Activated CD8-positive, alpha-beta memory T cell treated with anti-CD3 and anti-CD28 coated beads, Interleukin-2, amount 50 U/mL, for 48 hours (primary cell): Measurements from ENCODE around the gene AURKAIP1.
"Not testable (repeated sequence)": the region's sequence is repeated elsewhere in the genome, so short reads cannot be mapped to it uniquely, and the experiment has no call there.

Experiments used
- DNase-seq: peaks from one replicate; pipeline ENCODE4 v3.0.0-alpha.2; 2020

Gene AURKAIP1

GRCh38 chr1:1385339-1385738, 10.3 kb upstream of the AURKAIP1 start:
- not testable (repeated sequence) for DNase-seq

GRCh38 chr1:1381294-1381693, 6.3 kb upstream of the AURKAIP1 start:
- no peak for DNase-seq

- DNase-seq = no peak
Measured at GRCh38 chr1:1380860-1381259, 5.9 kb upstream of the AURKAIP1 start.

GRCh38 chr1:1377540-1378205, 2.7 kb upstream of the AURKAIP1 start:
- DNase-seq = no peak

GRCh38 chr1:1376551-1377226, 1.7 kb upstream of the AURKAIP1 start:
- DNase-seq = no peak

- DNase-seq = no peak
Measured at GRCh38 chr1:1374589-1374928, 448 bp downstream of the AURKAIP1 start.

- DNase-seq = no peak
Measured at GRCh38 chr1:1373815-1374588, 1.0 kb downstream of the AURKAIP1 start.

GRCh38 chr1:1373051-1373814, 1.8 kb downstream of the AURKAIP1 start:
- DNase-seq = no peak

GRCh38 chr1:1371746-1372711, 3.0 kb downstream of the AURKAIP1 start:
- peak; percentile 95 for DNase-seq

GRCh38 chr1:1371364-1371745, 3.7 kb downstream of the AURKAIP1 start:
- DNase-seq = no peak

GRCh38 chr1:1370771-1371300, 4.2 kb downstream of the AURKAIP1 start:
- DNase-seq = no peak

- not testable (repeated sequence) for DNase-seq
Measured at GRCh38 chr1:1370094-1370493, 4.9 kb downstream of the AURKAIP1 start.

- no peak for DNase-seq
Measured at GRCh38 chr1:1367315-1367714, 7.7 kb downstream of the AURKAIP1 start.

- no peak for DNase-seq
Measured at GRCh38 chr1:1366699-1367066, 8.3 kb downstream of the AURKAIP1 start.

GRCh38 chr1:1365875-1366698, 8.9 kb downstream of the AURKAIP1 start:
- no peak for DNase-seq

GRCh38 chr1:1364266-1364665, 10.7 kb downstream of the AURKAIP1 start:
- no peak for DNase-seq

- DNase-seq = no peak
Measured at GRCh38 chr1:1361982-1362423, 13.0 kb downstream of the AURKAIP1 start.

- no peak for DNase-seq
Measured at GRCh38 chr1:1361233-1361981, 13.6 kb downstream of the AURKAIP1 start.

- DNase-seq = no peak
Measured at GRCh38 chr1:1360506-1361169, 14.4 kb downstream of the AURKAIP1 start.
